Measurements from ENCODE around the gene TRIM69.
"Not testable (repeated sequence)": the region's sequence is repeated elsewhere in the genome, so short reads cannot be mapped to it uniquely, and the experiment has no call there.

TRIM69 gene

DNA sequence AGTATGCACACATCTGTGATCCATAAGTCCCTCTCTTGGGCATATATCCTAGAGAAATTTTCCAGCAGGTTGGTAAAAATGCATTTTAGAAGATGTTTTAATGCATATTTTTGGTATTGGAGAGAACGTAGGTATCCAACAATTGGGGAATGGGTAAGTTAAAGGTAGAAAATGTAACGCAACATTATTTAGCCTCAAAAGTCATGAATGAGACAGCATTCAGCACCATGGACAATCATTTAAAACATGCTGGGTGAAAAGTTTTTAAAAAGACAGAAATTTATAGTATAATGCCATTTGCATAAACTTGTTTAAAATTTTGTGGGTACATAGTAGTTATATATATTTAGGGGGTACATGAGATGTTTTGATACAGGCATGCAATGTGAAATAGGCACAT lies 43.4 kb downstream of the TRIM69 start:
- in situ Hi-C loops (cut with HindIII; ENCODE audit: low sequenced_read_pairs): no loop called here

DNA sequence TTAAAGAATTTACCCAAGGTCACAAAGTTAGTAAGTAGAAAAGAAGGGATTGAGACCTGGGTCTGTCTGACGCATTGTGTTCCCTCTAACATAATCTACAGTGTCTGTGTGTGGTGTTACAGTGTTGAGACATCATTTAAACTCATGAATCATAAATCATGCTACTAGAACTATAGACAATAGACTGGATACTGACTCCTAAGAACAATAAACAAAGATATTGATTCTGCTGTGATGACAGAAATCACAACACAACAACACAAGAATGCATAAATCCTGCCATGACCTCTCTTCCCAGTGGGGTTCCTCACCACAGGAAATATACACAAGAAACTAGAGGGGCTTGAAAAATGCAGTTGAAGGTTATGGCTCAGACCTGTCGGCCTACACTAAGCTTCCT lies 44.3 kb downstream of the TRIM69 start:
- DNase-seq (ENCODE audit: low read depth): peak; percentile 6
- in situ Hi-C loops (cut with HindIII; ENCODE audit: low sequenced_read_pairs): no loop called here
- H3K4me3 ChIP-seq (ENCODE audit: low read depth, low read length): no peak overlapping the region
- no peak for TF ChIP-seq CTCF (IDR thresholded peaks at IDR 0.05; ENCODE audit: low read depth, low read length, missing control alignments)

More for the DNA sequence above, 43.4 kb downstream of the TRIM69 start:
- no peak for TF ChIP-seq CTCF (IDR thresholded peaks at IDR 0.05; ENCODE audit: low read depth, low read length, missing control alignments)
- no peak overlapping the region for H3K4me3 ChIP-seq (ENCODE audit: low read depth, low read length)
- no peak for DNase-seq (ENCODE audit: low read depth)

- no peak overlapping the region for H3K4me3 ChIP-seq (ENCODE audit: low read depth, low read length)
- no peak for DNase-seq (ENCODE audit: low read depth)
- TF ChIP-seq CTCF (IDR thresholded peaks at IDR 0.05; ENCODE audit: low read depth, low read length, missing control alignments): no peak
- in situ Hi-C loops (cut with HindIII; ENCODE audit: low sequenced_read_pairs): no loop called here
Observed at GRCh38 chr15:44781128-44781810, 44.9 kb downstream of the TRIM69 start.

GRCh38 chr15:44782516-44782915 lies 46.2 kb downstream of the TRIM69 start:
- H3K4me3 ChIP-seq (ENCODE audit: low read depth, low read length): no peak overlapping the region
- in situ Hi-C loops (cut with HindIII; ENCODE audit: low sequenced_read_pairs): no loop called here
- no peak for DNase-seq (ENCODE audit: low read depth)
- no peak for TF ChIP-seq CTCF (IDR thresholded peaks at IDR 0.05; ENCODE audit: low read depth, low read length, missing control alignments)

DNA sequence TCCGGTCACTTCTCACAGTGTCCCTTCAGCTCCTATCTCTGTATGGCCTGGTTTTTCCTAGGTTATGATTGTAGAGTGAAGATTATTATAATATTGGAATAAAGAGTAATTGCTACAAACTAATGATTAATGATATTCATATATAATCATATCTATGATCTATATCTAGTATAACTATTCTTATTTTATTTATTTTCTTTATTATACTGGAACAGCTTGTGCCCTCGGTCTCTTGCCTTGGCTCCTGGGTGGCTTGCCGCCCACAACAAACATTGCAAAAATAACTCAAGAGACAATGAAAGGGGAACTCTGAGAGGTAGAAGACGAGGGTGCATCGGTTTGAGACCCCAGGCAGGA lies 48.6 kb downstream of the TRIM69 start:
- in situ Hi-C loops (cut with HindIII; ENCODE audit: low sequenced_read_pairs); DNase-seq (ENCODE audit: low read depth): not testable (repeated sequence)
- peak overlapping the region; percentile 58 for H3K4me3 ChIP-seq (ENCODE audit: low read depth, low read length)

- in situ Hi-C loops (cut with HindIII; ENCODE audit: low sequenced_read_pairs): no loop called here
Observed at GRCh38 chr15:44788748-44789147, 52.4 kb downstream of the TRIM69 start.

More at GRCh38 chr15:44788748-44789147, 52.4 kb downstream of the TRIM69 start:
- no peak overlapping the region for H3K4me3 ChIP-seq (ENCODE audit: low read depth, low read length)
- no peak for DNase-seq (ENCODE audit: low read depth)
- TF ChIP-seq CTCF (IDR thresholded peaks at IDR 0.05; ENCODE audit: low read depth, low read length, missing control alignments): no peak

Data from astrocyte of the cerebellum (primary cell).